Epithelial cell of proximal tubule (primary cell): ENCODE results near the gene WLS. TPM values are rescaled to one million over a fixed set of nuclear protein-coding genes. Genes with fewer than 3 reads are reported as not detected.

Source experiments
- DNase-seq: peaks from one replicate; pipeline ENCODE4 v3.0.0-alpha.2; 2011; ENCODE audit warnings: low read depth
- H3K4me3 ChIP-seq: 2 replicates; pipeline ENCODE4 v1.5.1; 2011; ENCODE audit warnings: low read depth, mild to moderate bottlenecking, low read length
- CTCF ChIP-seq: conservative IDR thresholded peaks from 2 replicates; pipeline ENCODE4 v1.5.1; 2012; ENCODE audit warnings: low read depth, mild to moderate bottlenecking, low read length
- total RNA-seq: library from RNA; depleted of rRNA; stranded (reverse); fragments of >200 nt; gene quantifications from 2 replicates; pipeline ENCODE4 v1.2.3, GENCODE V29; 2015

The WLS gene
- total RNA-seq, 1 donor from 2014 or later: 14.4 TPM

GRCh38 chr1:68158837-68159236, 73.5 kb downstream of the WLS start:
- no peak for DNase-seq

DNA sequence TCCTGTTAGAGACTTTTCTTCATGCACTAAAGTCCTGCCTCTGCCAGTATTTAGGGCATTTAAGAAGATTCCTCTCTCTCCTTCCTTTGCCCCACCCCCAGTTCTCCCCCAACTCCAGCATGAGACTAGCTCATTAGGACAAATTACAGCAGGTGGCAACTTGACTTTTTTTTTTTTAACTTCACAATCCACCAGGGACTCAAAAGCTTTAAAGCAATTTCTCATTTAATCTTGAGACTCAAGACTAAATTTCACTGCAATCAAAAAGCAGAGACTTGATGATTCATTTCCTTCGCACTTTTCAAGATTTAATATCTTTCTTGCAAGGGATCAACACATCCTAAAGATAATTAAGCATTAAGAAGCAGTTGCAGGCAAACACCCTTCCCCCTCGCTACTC, 74.9 kb downstream of the WLS start:
- DNase-seq: no peak
- TF ChIP-seq CTCF: no peak
- H3K4me3 ChIP-seq: no peak overlapping the region

More at GRCh38 chr1:68158837-68159236, 73.5 kb downstream of the WLS start:
- H3K4me3 ChIP-seq: no peak overlapping the region
- TF ChIP-seq CTCF: no peak

GRCh38 chr1:68151690-68152089, 80.6 kb downstream of the WLS start:
- no peak for DNase-seq
- TF ChIP-seq CTCF: no peak
- no peak overlapping the region for H3K4me3 ChIP-seq

- no peak for TF ChIP-seq CTCF
- DNase-seq: no peak
- H3K4me3 ChIP-seq: no peak overlapping the region
These were observed 82.4 kb downstream of the WLS start for GRCh38 chr1:68149907-68150306.

DNA sequence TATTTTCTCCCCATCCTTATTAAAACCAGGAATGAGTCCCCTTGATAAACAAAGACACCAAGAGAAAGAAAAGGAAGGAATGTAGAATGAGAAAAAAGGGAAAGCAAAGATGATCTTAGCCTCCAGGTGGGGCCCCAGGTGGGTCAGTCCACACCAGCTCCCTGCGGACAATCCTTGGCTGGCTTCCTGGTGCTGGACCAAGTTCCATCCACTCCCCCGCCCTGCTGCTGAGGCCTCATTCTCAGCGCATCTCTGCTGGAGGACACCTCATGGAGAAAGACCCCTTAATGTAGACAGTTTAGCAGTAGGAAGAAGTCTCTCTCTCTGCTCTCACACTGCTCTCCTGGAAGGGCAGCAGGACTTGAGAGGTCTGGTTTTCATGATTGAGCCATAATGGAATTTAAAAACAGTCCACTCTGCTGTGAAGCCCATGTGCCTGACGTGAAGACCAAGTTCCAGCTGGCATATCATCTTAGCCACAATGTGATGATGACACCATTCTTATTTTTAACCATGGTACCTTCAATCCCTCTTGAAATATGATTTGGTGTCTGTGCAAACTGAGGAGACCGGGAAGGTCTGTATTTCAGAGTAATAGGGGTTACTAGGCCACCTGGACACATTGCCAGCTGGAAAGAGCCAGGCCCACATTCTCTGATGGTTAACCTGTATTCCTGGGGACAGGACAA, 83.1 kb downstream of the WLS start:
- TF ChIP-seq CTCF: no peak
- DNase-seq: no peak
- no peak overlapping the region for H3K4me3 ChIP-seq

- no peak for TF ChIP-seq CTCF
- DNase-seq: no peak
- no peak overlapping the region for H3K4me3 ChIP-seq
These were observed 83.7 kb downstream of the WLS start for GRCh38 chr1:68148631-68149030.

GRCh38 chr1:68147534-68148171, 84.7 kb downstream of the WLS start:
- TF ChIP-seq CTCF: no peak
- DNase-seq: no peak
- H3K4me3 ChIP-seq: no peak overlapping the region
